ENCODE results near the gene KLHL26. TPM values are rescaled to one million over a fixed set of nuclear protein-coding genes. Genes with fewer than 3 reads are reported as not detected.
A peak's percentile ranks its signal among the peaks of the same experiment; 100 is the strongest.

KLHL26 gene
- total RNA-seq, 1 donor from 2014 or later = 6.2 TPM

DNA sequence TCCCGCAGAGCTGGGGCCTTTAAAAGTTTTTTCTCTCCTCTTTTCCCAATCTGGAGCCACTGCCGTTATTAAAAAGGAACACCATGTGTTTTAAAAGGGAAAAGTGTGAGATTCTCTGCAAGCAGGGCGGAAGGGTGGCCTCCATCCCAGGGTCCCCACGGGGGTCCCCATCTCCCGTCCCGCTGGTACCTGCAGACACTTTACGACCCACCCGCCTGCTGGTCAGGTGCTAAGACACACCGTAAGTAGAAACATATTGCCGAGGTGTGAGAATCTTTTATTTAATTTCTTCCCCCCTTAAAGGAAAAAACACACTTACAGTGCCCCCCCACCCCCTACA, 32.0 kb upstream of the KLHL26 start:
- H3K4me3 ChIP-seq = peak overlapping the region; percentile 56
- peaks cover 44% of the 10 kb centered on the region for H3K4me1 ChIP-seq
- no peaks in the 10 kb centered on the region for H3K9me3 ChIP-seq (replicated peaks)
- no peaks in the 10 kb centered on the region for H3K36me3 ChIP-seq
- H3K27ac ChIP-seq (replicated peaks) = no peak overlapping the region
- intact Hi-C loops (cut with micrococcal nuclease) = no loop called here
- H3K27me3 ChIP-seq (ENCODE audit: low read depth) = peaks cover 95% of the 10 kb centered on the region
- DNase-seq = no peak
- TF ChIP-seq, protein P1, sequence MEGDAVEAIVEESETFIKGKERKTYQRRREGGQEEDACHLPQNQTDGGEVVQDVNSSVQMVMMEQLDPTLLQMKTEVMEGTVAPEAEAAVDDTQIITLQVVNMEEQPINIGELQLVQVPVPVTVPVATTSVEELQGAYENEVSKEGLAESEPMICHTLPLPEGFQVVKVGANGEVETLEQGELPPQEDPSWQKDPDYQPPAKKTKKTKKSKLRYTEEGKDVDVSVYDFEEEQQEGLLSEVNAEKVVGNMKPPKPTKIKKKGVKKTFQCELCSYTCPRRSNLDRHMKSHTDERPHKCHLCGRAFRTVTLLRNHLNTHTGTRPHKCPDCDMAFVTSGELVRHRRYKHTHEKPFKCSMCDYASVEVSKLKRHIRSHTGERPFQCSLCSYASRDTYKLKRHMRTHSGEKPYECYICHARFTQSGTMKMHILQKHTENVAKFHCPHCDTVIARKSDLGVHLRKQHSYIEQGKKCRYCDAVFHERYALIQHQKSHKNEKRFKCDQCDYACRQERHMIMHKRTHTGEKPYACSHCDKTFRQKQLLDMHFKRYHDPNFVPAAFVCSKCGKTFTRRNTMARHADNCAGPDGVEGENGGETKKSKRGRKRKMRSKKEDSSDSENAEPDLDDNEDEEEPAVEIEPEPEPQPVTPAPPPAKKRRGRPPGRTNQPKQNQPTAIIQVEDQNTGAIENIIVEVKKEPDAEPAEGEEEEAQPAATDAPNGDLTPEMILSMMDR (IDR thresholded peaks at IDR 0.05; ENCODE audit: borderline replicate concordance) = no peak

DNA sequence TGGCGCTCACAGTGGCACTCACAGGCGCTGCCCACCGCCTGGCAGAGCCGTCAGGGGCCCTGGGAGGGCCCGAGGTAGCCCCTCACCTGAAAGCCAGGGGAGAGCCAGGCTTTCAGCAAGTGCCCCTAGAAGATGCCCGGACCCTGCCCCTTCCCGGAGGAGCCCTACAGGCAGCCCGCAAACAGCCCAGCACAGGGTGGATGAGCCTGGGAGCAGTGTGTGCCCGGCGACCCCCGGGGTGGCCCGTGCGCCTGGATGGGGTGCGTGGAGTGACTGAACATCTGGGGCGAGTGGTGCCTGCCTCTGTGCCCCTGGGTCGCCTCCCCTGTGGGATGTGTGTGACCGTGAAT, 31.7 kb upstream of the KLHL26 start:
- Histone ChIP-seq H3K4me1 (peaks cover 45% of the 10 kb centered on the region), H3K4me3 (peak overlapping the region; percentile 56), H3K27ac (replicated peaks) (no peak overlapping the region), H3K9me3 (replicated peaks) (no peaks in the 10 kb centered on the region), H3K27me3 (ENCODE audit: low read depth) (peaks cover 96% of the 10 kb centered on the region), H3K36me3 (no peaks in the 10 kb centered on the region)
- intact Hi-C loops (cut with micrococcal nuclease) = no loop called here
- TF ChIP-seq, protein P1 (IDR thresholded peaks at IDR 0.05; ENCODE audit: borderline replicate concordance) = no peak
- no peak for DNase-seq

DNA sequence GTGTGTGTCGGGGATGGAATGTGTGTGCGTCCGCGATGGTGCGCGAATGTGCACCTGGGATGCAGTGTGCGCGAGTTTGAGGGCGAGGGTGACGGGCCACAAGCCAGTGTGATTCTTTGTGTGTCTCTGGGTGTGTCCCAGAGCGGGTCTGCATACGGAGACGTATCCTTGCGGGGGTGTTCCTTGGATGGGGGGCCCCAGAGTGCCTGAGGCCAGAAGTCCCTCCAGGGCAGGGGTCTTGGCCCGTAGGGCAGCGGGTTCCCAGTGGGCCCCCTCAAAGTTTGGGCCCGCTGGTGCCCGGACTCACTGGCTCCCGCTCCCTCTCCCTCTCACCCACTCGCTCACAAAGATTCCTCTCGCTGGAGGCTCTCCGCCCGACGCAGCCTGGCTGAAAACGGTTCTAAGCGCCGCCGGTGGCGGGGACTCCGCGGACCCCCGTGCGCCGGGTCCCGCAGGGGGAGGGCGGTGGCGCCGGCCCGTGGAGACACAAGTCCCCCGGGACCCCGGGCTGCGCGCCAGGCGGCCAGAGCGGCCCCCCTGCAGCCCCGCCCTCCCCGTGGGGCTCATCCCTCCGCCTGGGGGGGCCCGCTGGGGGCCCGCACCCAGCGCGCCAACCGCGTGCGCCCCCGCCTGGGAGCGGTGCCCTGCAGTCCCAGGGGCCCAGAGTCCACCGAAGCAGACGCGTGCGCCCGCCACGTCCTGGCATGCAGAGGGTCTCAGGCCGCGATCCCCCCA, 31.1 kb upstream of the KLHL26 start:
- Histone ChIP-seq H3K27ac (replicated peaks) (no peak overlapping the region), H3K27me3 (ENCODE audit: low read depth) (peaks cover 96% of the 10 kb centered on the region), H3K4me1 (peaks cover 51% of the 10 kb centered on the region), H3K9me3 (replicated peaks) (no peaks in the 10 kb centered on the region), H3K4me3 (peak overlapping the region; percentile 56), H3K36me3 (no peaks in the 10 kb centered on the region)
- DNase-seq = no peak
- TF ChIP-seq, protein P1 (IDR thresholded peaks at IDR 0.05; ENCODE audit: borderline replicate concordance) = no peak
- intact Hi-C loops (cut with micrococcal nuclease) = no loop called here

DNA sequence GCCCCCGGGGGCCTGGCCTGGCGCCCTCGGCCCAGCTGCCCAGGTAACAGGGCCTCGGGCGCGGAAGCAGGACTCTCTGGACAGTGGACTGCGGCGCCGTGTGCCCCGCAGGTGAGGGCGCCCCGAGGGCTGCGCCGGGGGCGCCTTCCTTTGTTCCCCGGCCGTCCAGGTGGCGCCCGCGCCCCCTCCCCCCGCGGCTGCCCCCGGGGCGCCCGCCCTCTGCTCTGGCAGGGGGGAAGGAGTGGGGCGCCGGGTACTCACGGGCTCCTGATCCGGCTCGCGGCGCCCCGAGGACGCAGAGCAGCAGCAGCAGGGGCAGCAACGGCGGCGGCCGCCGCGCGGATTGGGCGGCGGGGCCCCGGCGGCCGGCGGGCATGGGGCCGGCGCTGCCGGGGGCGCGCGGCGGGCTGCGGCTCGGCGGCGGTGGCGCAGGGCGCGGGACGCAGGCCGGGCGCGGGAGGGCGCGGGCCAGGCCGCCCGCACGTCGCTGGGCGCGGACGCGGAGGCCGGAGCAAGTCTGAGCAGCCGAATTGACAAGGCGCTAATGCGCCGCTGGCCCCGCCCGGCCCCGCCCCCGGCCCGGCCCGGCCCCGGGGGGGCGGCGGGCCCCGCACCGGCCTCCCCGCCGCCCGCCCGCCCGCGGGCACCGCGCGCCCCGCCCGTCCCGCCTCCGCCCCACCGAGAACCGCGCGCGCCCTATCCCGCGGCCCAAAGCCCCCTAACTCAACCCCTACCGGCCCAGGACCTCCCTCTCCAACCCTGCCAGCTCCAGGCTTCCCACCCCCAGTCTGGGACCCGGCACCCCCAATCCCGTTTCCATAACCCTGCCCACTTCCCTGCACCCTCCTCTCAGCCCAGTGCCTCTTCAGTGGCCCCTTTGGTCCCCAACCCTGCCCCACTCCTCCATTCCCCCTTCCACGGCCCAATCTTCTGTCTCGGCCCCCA, 30.3 kb upstream of the KLHL26 start, which contains the start of gene CRLF1:
TSS of gene CRLF1 (minus strand) at position 519 of the 945 bp plus-strand sequence. CDS start at position 376, 143 bp downstream.
- Histone ChIP-seq H3K4me3 (peak within 1 kb of the TSS; percentile 56), H3K27me3 (ENCODE audit: low read depth) (peaks cover 96% of the 10 kb centered on the region), H3K27ac (replicated peaks) (no peak within 1 kb of the TSS), H3K36me3 (no peaks in the 10 kb centered on the region), H3K9me3 (replicated peaks) (no peaks in the 10 kb centered on the region), H3K4me1 (peaks cover 59% of the 10 kb centered on the region)
- TF ChIP-seq, protein P1 (IDR thresholded peaks at IDR 0.05; ENCODE audit: borderline replicate concordance) = no peak
- no peak for DNase-seq
- intact Hi-C loops (cut with micrococcal nuclease) = no loop called here

DNA sequence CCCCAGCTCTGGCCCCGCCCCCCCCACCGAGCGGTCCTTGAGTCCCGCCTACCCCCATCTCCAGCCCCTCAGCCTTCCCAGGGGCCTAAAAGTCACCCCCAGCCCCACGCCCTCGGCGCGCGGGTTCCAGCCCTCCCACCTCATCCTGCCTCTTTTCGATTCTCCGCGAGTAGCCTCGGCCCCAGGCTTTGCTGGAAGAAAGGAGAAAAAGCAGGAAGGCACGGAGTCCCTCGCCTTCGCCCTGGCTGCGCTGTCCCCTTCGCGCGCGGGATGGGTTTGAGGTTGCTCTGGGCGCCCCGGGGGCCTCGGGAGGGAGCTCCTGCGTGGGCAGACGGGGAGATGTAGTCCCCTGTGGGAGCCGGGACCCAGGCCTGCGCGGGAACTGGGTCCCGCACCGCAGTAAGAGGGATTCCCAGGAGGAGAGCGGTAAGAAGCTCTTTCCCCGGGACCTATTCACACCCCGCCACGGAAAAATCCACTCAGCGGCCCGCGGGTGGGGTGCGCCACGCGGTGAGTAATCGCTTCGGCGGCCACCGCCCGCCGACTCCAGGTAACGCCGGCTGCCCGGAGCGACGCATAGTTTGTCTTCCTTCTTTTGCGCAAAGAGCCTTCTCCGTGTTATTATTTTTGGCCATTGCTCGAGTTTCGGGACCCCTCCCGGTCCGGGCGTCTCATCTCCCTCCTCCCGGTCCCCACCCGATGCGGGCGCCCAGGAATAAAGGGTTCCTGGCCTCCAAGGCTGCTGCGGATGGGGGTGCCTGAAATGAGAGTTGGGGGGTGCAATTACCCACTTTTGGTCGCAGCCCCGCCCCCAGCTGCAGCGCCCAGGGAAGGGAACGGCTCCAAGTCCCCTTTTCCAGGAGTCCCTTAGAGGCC, 29.4 kb upstream of the KLHL26 start:
- DNase-seq = no peak
- Histone ChIP-seq H3K27me3 (ENCODE audit: low read depth) (peaks cover 96% of the 10 kb centered on the region), H3K36me3 (no peaks in the 10 kb centered on the region), H3K9me3 (replicated peaks) (no peaks in the 10 kb centered on the region), H3K4me1 (peaks cover 68% of the 10 kb centered on the region), H3K4me3 (peak overlapping the region; percentile 53), H3K27ac (replicated peaks) (no peak overlapping the region)
- intact Hi-C loops (cut with micrococcal nuclease) = no loop called here
- TF ChIP-seq, protein P1 (IDR thresholded peaks at IDR 0.05; ENCODE audit: borderline replicate concordance) = no peak
